K562 (cell line): ENCODE data around the gene CD99L2. TPM values are rescaled to one million over a fixed set of nuclear protein-coding genes. Genes with fewer than 3 reads are reported as not detected.

ENCODE experiments used
- ATAC-seq: fragments of 200-7000 bp; cut with Tn5 transposase; 3 replicates; pipeline ENCODE4 v1.9.1; 2020; ENCODE audit warnings: moderate library complexity
- BruUV-seq: library from RNA; stranded (reverse); fragments of 400-500 nt; replicated peaks from 2 replicates; lab custom pipeline; 2021; lab: Mats Ljungman, UMichigan
- CTCF ChIA-PET: fragments of 300-600 bp; formaldehyde crosslinking; extraction: SDS; loops from one replicate; lab custom pipeline; 2021; ENCODE audit warnings: low intra/inter-chr PET ratio; lab: Yijun Ruan, JAX
- POLR2A ChIA-PET: fragments of 300-600, 350-650 bp; sonication (Branson Sonifier 250); formaldehyde crosslinking; extraction: SDS; loops from one replicate; lab custom pipeline; 2021; ENCODE audit warnings: antibody characterized with exemption, inconsistent platforms; lab: Yijun Ruan, JAX
- DNase-seq, 4 experiments: peaks; one replicate each; pipeline versions ENCODE4 v3.0.0 to v3.0.0-alpha.2; 2011 to 2018; ENCODE audit warnings: low spot score in 3 of 4, mixed read lengths in 3 of 4; ENCODE audit errors: extremely low read depth in 1 of 4
- FAIRE-seq: peaks from 2 replicates; lab custom pipeline; 2011; peaks lifted over from hg19 to GRCh38; lab: Jason Lieb, UNC
- H2AFZ ChIP-seq: 2 replicates; pipeline ENCODE4 v1.6.0; 2011; ENCODE audit warnings: low read depth, low read length, control low read depth, inconsistent platforms
- H3K27ac ChIP-seq: fragments of 200-600 bp; 3 replicates; pipeline ENCODE4 v1.8.0; 2011; ENCODE audit warnings: low read depth, mild to moderate bottlenecking, control low read depth, inconsistent platforms, low read length, moderate library complexity, mixed read lengths; ENCODE audit errors: extremely low read depth
- H3K27me3 ChIP-seq, 2 experiments: fragments of 300-600 bp in 1 of 2; 2 replicates in 1 of 2; 3 replicates in 1 of 2; pipeline versions ENCODE4 v1.6.0 to v1.8.0; 2011; ENCODE audit warnings: inconsistent platforms in 2 of 2, low read length in 2 of 2, mild to moderate bottlenecking in 1 of 2, mixed read lengths in 1 of 2, moderate library complexity in 1 of 2; ENCODE audit not compliant: control insufficient read depth in 2 of 2, insufficient read depth in 2 of 2
- H3K36me3 ChIP-seq: fragments of 300-600 bp; 3 replicates; pipeline ENCODE4 v1.8.0; 2011; ENCODE audit warnings: mild to moderate bottlenecking, low read length, inconsistent platforms; ENCODE audit not compliant: control insufficient read depth, insufficient read depth
- H3K4me1 ChIP-seq, 2 experiments: fragments of 200-600 bp in 1 of 2; replicated peaks in 1 of 2; 2 replicates in 1 of 2; 3 replicates in 1 of 2; pipeline versions ENCODE4 v1.5.1 to v1.8.0; 2011; ENCODE audit warnings: inconsistent platforms in 2 of 2, low read length in 2 of 2, mild to moderate bottlenecking in 1 of 2, mixed read lengths in 1 of 2, moderate library complexity in 1 of 2; ENCODE audit not compliant: control insufficient read depth in 2 of 2, insufficient read depth in 2 of 2
- H3K4me2 ChIP-seq: 2 replicates; pipeline ENCODE4 v1.6.1; 2011; ENCODE audit warnings: low read length, control low read depth, inconsistent platforms, mixed read lengths; ENCODE audit not compliant: insufficient read depth
- H3K4me3 ChIP-seq: fragments of 200-600 bp; sonication (generic), shearing (Covaris generic); 2 replicates; pipeline ENCODE4 v1.5.1; 2016; ENCODE audit warnings: control low read depth, inconsistent platforms
- H3K79me2 ChIP-seq: fragments of 200-600 bp; 3 replicates; pipeline ENCODE4 v1.8.0; 2011; ENCODE audit warnings: low read length, inconsistent platforms; ENCODE audit not compliant: control insufficient read depth, insufficient read depth
- H3K9ac ChIP-seq, 2 experiments: 2 replicates each; pipeline versions ENCODE4 v1.6.0 to v1.6.1; 2011; ENCODE audit warnings: low read depth in 2 of 2, low read length in 2 of 2, control low read depth in 1 of 2, inconsistent platforms in 1 of 2, mild to moderate bottlenecking in 1 of 2, mixed read lengths in 1 of 2; ENCODE audit not compliant: insufficient read depth in 1 of 2
- H3K9me1 ChIP-seq: one replicate; pipeline ENCODE4 v1.6.0; 2011; ENCODE audit warnings: inconsistent platforms, mild to moderate bottlenecking, low read length, moderate library complexity; ENCODE audit not compliant: control insufficient read depth, insufficient read depth
- H3K9me3 ChIP-seq: replicated peaks from 2 replicates; pipeline ENCODE4 v1.5.1; 2011; ENCODE audit warnings: low read depth, low read length, inconsistent platforms; ENCODE audit not compliant: control insufficient read depth, insufficient read depth
- H4K20me1 ChIP-seq: replicated peaks from 2 replicates; pipeline ENCODE4 v1.6.1; 2011; ENCODE audit warnings: low read length, inconsistent platforms, mixed read lengths; ENCODE audit not compliant: control insufficient read depth, insufficient read depth
- CAMTA2 ChIP-seq: fragments of 250-450 bp; sonication (Bioruptor Pico); conservative IDR thresholded peaks from 2 replicates; pipeline ENCODE4 v1.5.1; 2022
- CEBPZ ChIP-seq: fragments of 150-350 bp; IDR thresholded peaks from 2 replicates; pipeline ENCODE4 v1.6.1; 2014; ENCODE audit warnings: low read depth, mild to moderate bottlenecking, low read length, borderline replicate concordance
- ETV6 ChIP-seq, 3 experiments: fragments of 150-350 bp in 1 of 3; sonication (generic) in 1 of 3; formaldehyde crosslinking in 1 of 3; IDR thresholded peaks; 2 replicates each; pipeline versions ENCODE4 v1.6.1 to v1.8.0; 2014 to 2022; ENCODE audit warnings: borderline replicate concordance in 2 of 3, low read depth in 2 of 3, antibody characterized with exemption in 1 of 3, low read length in 1 of 3, mild to moderate bottlenecking in 1 of 3, missing genetic modification reagents in 1 of 3
- HDAC2 ChIP-seq: fragments of 450-650 bp; IDR thresholded peaks from 2 replicates; pipeline ENCODE4 v1.6.1; 2016; ENCODE audit warnings: mild to moderate bottlenecking
- JUND ChIP-seq, 2 experiments: IDR thresholded peaks; 2 replicates in 1 of 2; 3 replicates in 1 of 2; pipeline ENCODE4 v1.6.1; 2011; ENCODE audit warnings: borderline replicate concordance in 2 of 2, low read depth in 2 of 2, low read length in 2 of 2, improper control_type of control experiment in 1 of 2, missing biosample characterization in 1 of 2, missing genetic modification characterization in 1 of 2, missing genetic modification reagents in 1 of 2
- NCOA1 ChIP-seq: fragments of 450-650 bp; IDR thresholded peaks from 2 replicates; pipeline ENCODE4 v1.6.1; 2016; ENCODE audit warnings: low read depth
- PCBP1 ChIP-seq: fragments of 200-400 bp; formaldehyde crosslinking; IDR thresholded peaks from 2 replicates; pipeline ENCODE4 v1.6.1; 2018; ENCODE audit warnings: mild to moderate bottlenecking, low read depth, low read length; ENCODE audit not compliant: poor library complexity, severe bottlenecking
- RBM39 ChIP-seq: fragments of 200-400 bp; formaldehyde crosslinking; optimal IDR thresholded peaks from 2 replicates; pipeline ENCODE3; 2018; ENCODE audit warnings: low read depth, low read length
- STAG1 ChIP-seq: sonication (generic); formaldehyde crosslinking; IDR thresholded peaks from 2 replicates; pipeline ENCODE4 v1.5.0; 2020; ENCODE audit warnings: missing genetic modification reagents, borderline replicate concordance
- THAP12 ChIP-seq: fragments of 250-450 bp; sonication (Bioruptor Pico); IDR thresholded peaks from 2 replicates; pipeline ENCODE4 v1.9.0; 2021; ENCODE audit warnings: mild to moderate bottlenecking, inconsistent platforms
- USF1 ChIP-seq: sonication (generic); formaldehyde crosslinking; IDR thresholded peaks from 2 replicates; pipeline ENCODE4 v1.9.0; 2022; ENCODE audit warnings: mild to moderate bottlenecking, missing genetic modification reagents
- ZNF224 ChIP-seq: sonication (generic); formaldehyde crosslinking; IDR thresholded peaks from 2 replicates; pipeline ENCODE4 v1.8.0; 2022; ENCODE audit warnings: mild to moderate bottlenecking, missing genetic modification reagents
- ZNF384 ChIP-seq: IDR thresholded peaks from 2 replicates; pipeline ENCODE4 v1.6.1; 2012; ENCODE audit warnings: low read depth, low read length, improper control_type of control experiment
- ZNF444 ChIP-seq: fragments of 250-450 bp; sonication (Bioruptor Pico); IDR thresholded peaks from 2 replicates; pipeline ENCODE4 v1.4.0; 2020; ENCODE audit warnings: mild to moderate bottlenecking, moderate library complexity
- WGBS: fragments of 100-300 bp; shearing (Covaris generic); methylation state at CpG from one replicate; pipeline ENCODE4 v1.1.6; 2016; ENCODE audit warnings: low coverage, mixed read lengths; ENCODE audit not compliant: insufficient coverage; ENCODE audit errors: missing lambda C conversion rate; 5-methylcytosine and 5-hydroxymethylcytosine counted together
- in situ Hi-C: fragments of 300-500 bp; cut with MboI; formaldehyde crosslinking; loops from 4 replicates; pipeline ENCODE4 v1.15.0; 2018; ENCODE audit warnings: inconsistent platforms, mixed read lengths
- intact Hi-C: fragments of 100-400 bp; cut with micrococcal nuclease; formaldehyde crosslinking; loops from 2 replicates; pipeline ENCODE4 v1.14.2; 2022
- polyA plus RNA-seq, 8 experiments: library from polyadenylated mRNA; depleted of rRNA in 4 of 8; stranded (reverse) in 5 of 8; unstranded in 3 of 8; fragments of >200 nt; fragmentation: Nextera tagmentation in 2 of 8; fragmentation: Illumina TruSeq in 1 of 8; extraction: Ambion mirVana in 2 of 8; extraction: Trizol in 1 of 8; gene quantifications; 2 replicates each; pipeline versions ENCODE4 v1.2.1 to v1.2.3, GENCODE V29; 2011 to 2014; ENCODE audit warnings: inconsistent platforms in 1 of 8, missing spikeins in 1 of 8
- total RNA-seq, 7 experiments: library from RNA; depleted of rRNA in 6 of 7; stranded (reverse); fragments of >200 nt in 6 of 7; fragmentation: Illumina TruSeq in 2 of 7; extraction: Trizol in 2 of 7; gene quantifications; 2 replicates each; pipeline versions ENCODE4 v1.2.1 to v1.2.3, GENCODE V29; 2011 to 2021; ENCODE audit warnings: low replicate concordance in 1 of 7

Gene CD99L2
- total and polyA plus RNA-seq, 9 of the 15 experiments (the other 6 are each of a cell fraction or from before 2014, with no cell fraction given): 0.76 to 19.0 (median 11.9) TPM

- DNase-seq (no peak), FAIRE-seq (no peak), ATAC-seq (no peak)
- H3K27ac ChIP-seq: no peak overlapping the region
- WGBS: 24% methylated on average over 2 of the region's 2 CpGs
- H3K4me2 ChIP-seq: no peak overlapping the region
- H3K9me1 ChIP-seq: no peaks in the 10 kb centered on the region
- H3K36me3 ChIP-seq: no peaks in the 10 kb centered on the region
- H3K4me1 ChIP-seq: peaks cover 0 to 5% of the 10 kb centered on the region in 2 experiments; a peak in 2 of 5 replicates
- no peaks in the 10 kb centered on the region for H3K9me3 ChIP-seq
- BruUV-seq: no TSS peak
- H4K20me1 ChIP-seq: no peaks in the 10 kb centered on the region
- no peak overlapping the region for H3K9ac ChIP-seq
- POLR2A ChIA-PET: interaction anchor here (1.2 kb wide), 1 partner anchor 14 kb away, joined by 3 read pairs; no protein-coding TSS in a partner anchor
- H3K27me3 ChIP-seq: no peaks in the 10 kb centered on the region; a peak in 1 of 5 replicates
- CTCF ChIA-PET: no interaction called here
- no peak overlapping the region for H3K4me3 ChIP-seq
- no peaks in the 10 kb centered on the region for H3K79me2 ChIP-seq
- in situ Hi-C loops: no loop called here
- H2AFZ ChIP-seq: no peak overlapping the region
- intact Hi-C loops: no loop called here
- TF ChIP-seq THAP12 (CRISPR knock-in tag): no peak
- TF ChIP-seq ZNF384: no peak
- TF ChIP-seq ZNF444 (CRISPR knock-in tag): no peak
- TF ChIP-seq JUND (IDR thresholded peaks at IDR 0.05; ENCODE audit: borderline replicate concordance, low read depth, low read length): no peak
- no peak for TF ChIP-seq JUND (tag; IDR thresholded peaks at IDR 0.05; ENCODE audit: borderline replicate concordance, low read depth, low read length)
- TF ChIP-seq HDAC2: no peak
- no peak for TF ChIP-seq RBM39
- TF ChIP-seq CEBPZ: no peak
- no peak for TF ChIP-seq NCOA1
- no peak for TF ChIP-seq ETV6 (IDR thresholded peaks at IDR 0.05; ENCODE audit: borderline replicate concordance in 1 of 2, low read depth in 2 of 2, low read length in 1 of 2)
- no peak for TF ChIP-seq ETV6 (CRISPR knock-in tag; IDR thresholded peaks at IDR 0.05; ENCODE audit: borderline replicate concordance)
- TF ChIP-seq PCBP1: no peak
- no peak for TF ChIP-seq CAMTA2 (CRISPR knock-in tag)
- TF ChIP-seq STAG1: no peak
- no peak for TF ChIP-seq ZNF224 (CRISPR knock-in tag)
- TF ChIP-seq USF1 (CRISPR knock-in tag): no peak
These were observed 30.6 kb upstream of the CD99L2 start for GRCh38 chrX:150929058-150929457.
